HepG2 (cell line): ENCODE results near the gene ARHGAP12. TPM values are rescaled to one million over a fixed set of nuclear protein-coding genes. Genes with fewer than 3 reads are reported as not detected.

Experiments used
- ATAD3A ChIP-seq: sonication (generic); formaldehyde crosslinking; IDR thresholded peaks from 2 replicates; pipeline ENCODE4 v1.4.0; 2020; ENCODE audit warnings: missing genetic modification reagents
- ATF5 ChIP-seq: sonication (generic); formaldehyde crosslinking; IDR thresholded peaks from 2 replicates; pipeline ENCODE4 v1.4.0; 2020; ENCODE audit warnings: mild to moderate bottlenecking, low read depth, missing genetic modification reagents
- FOXA3 ChIP-seq: IDR thresholded peaks from 2 replicates; pipeline ENCODE4 v1.6.1; 2016; ENCODE audit warnings: missing genetic modification reagents, missing compliant biosample characterization
- FOXK1 ChIP-seq: sonication (generic); formaldehyde crosslinking; IDR thresholded peaks from 2 replicates; pipeline ENCODE4 v1.4.0; 2020; ENCODE audit warnings: low read depth, missing genetic modification reagents, borderline replicate concordance
- HNRNPK ChIP-seq: fragments of 200-400 bp; formaldehyde crosslinking; IDR thresholded peaks from 2 replicates; pipeline ENCODE4 v1.6.1; 2018; ENCODE audit warnings: low read length, low read depth, moderate library complexity, mild to moderate bottlenecking; ENCODE audit not compliant: poor library complexity, severe bottlenecking
- HNRNPLL ChIP-seq: fragments of 200-400 bp; formaldehyde crosslinking; IDR thresholded peaks from 2 replicates; pipeline ENCODE4 v1.6.1; 2017; ENCODE audit warnings: mild to moderate bottlenecking, low read depth, low read length; ENCODE audit not compliant: poor library complexity, severe bottlenecking
- MIER2 ChIP-seq: IDR thresholded peaks from 2 replicates; pipeline ENCODE4 v1.6.1; 2016; ENCODE audit warnings: missing biosample characterization, missing genetic modification reagents
- MIER3 ChIP-seq: IDR thresholded peaks from 2 replicates; pipeline ENCODE4 v1.6.1; 2016; ENCODE audit warnings: missing compliant biosample characterization, borderline replicate concordance
- MTF2 ChIP-seq: sonication (generic); formaldehyde crosslinking; IDR thresholded peaks from 2 replicates; pipeline ENCODE4 v1.5.0; 2020; ENCODE audit warnings: missing genetic modification reagents, borderline replicate concordance
- POGZ ChIP-seq: sonication (generic); formaldehyde crosslinking; IDR thresholded peaks from 2 replicates; pipeline ENCODE4 v1.4.0; 2020; ENCODE audit warnings: mild to moderate bottlenecking, missing genetic modification reagents
- REPIN1 ChIP-seq: sonication (generic); formaldehyde crosslinking; IDR thresholded peaks from 2 replicates; pipeline ENCODE4 v1.8.0; 2022; ENCODE audit warnings: missing genetic modification reagents, low read depth, mild to moderate bottlenecking, borderline replicate concordance
- RNF2 ChIP-seq: fragments of 450-650 bp; conservative IDR thresholded peaks from 2 replicates; pipeline ENCODE4 v1.6.1; 2016; ENCODE audit warnings: low read depth
- RNF219 ChIP-seq: sonication (generic); formaldehyde crosslinking; IDR thresholded peaks from 2 replicates; pipeline ENCODE4 v1.5.0; 2020; ENCODE audit warnings: mild to moderate bottlenecking, missing genetic modification reagents
- RXRB ChIP-seq: IDR thresholded peaks from 2 replicates; pipeline ENCODE4 v1.6.1; 2016; ENCODE audit warnings: borderline replicate concordance, missing genetic modification reagents, missing compliant biosample characterization
- SP5 ChIP-seq: IDR thresholded peaks from 2 replicates; pipeline ENCODE4 v1.6.1; 2016; ENCODE audit warnings: low read depth, borderline replicate concordance
- TOPORS ChIP-seq: sonication (generic); formaldehyde crosslinking; IDR thresholded peaks from 2 replicates; pipeline ENCODE4 v1.8.0; 2023; ENCODE audit warnings: mild to moderate bottlenecking, missing genetic modification reagents
- ZBTB2 ChIP-seq: sonication (generic); formaldehyde crosslinking; IDR thresholded peaks from 2 replicates; pipeline ENCODE4 v1.8.0; 2022; ENCODE audit warnings: low read depth, missing genetic modification reagents
- ZMAT3 ChIP-seq: sonication (generic); formaldehyde crosslinking; conservative IDR thresholded peaks from 2 replicates; pipeline ENCODE4 v1.7.0; 2021; ENCODE audit warnings: missing genetic modification reagents
- ZNF138 ChIP-seq: sonication (generic); formaldehyde crosslinking; IDR thresholded peaks from 2 replicates; pipeline ENCODE4 v1.5.0; 2020; ENCODE audit warnings: mild to moderate bottlenecking, low read depth, missing genetic modification reagents
- ZNF3 ChIP-seq: IDR thresholded peaks from 2 replicates; pipeline ENCODE4 v1.7.0; 2017; ENCODE audit warnings: inconsistent platforms
- ZNF367 ChIP-seq: sonication (generic); formaldehyde crosslinking; IDR thresholded peaks from 2 replicates; pipeline ENCODE4 v1.4.0; 2020; ENCODE audit warnings: missing genetic modification reagents, borderline replicate concordance
- ZNF639 ChIP-seq: conservative IDR thresholded peaks from 2 replicates; pipeline ENCODE4 v1.6.1; 2018; ENCODE audit warnings: missing genetic modification reagents
- ZNF709 ChIP-seq: sonication (generic); formaldehyde crosslinking; IDR thresholded peaks from 2 replicates; pipeline ENCODE4 v1.5.0; 2020; ENCODE audit warnings: mild to moderate bottlenecking, missing genetic modification reagents
- ZNF720 ChIP-seq: sonication (generic); formaldehyde crosslinking; IDR thresholded peaks from 2 replicates; pipeline ENCODE4 v1.4.0; 2020; ENCODE audit warnings: missing genetic modification reagents
- ZNF891 ChIP-seq: sonication (generic); formaldehyde crosslinking; IDR thresholded peaks from 2 replicates; pipeline ENCODE4 v1.5.0; 2020; ENCODE audit warnings: mild to moderate bottlenecking, missing genetic modification reagents
- polyA plus RNA-seq, 8 experiments: library from polyadenylated mRNA; depleted of rRNA in 3 of 8; stranded (reverse) in 7 of 8; unstranded in 1 of 8; fragments of >200 nt; fragmentation: Illumina TruSeq in 4 of 8; extraction: Trizol in 4 of 8; gene quantifications; 2 replicates each; pipeline versions ENCODE4 v1.2.1 to v1.2.3, GENCODE V29; 2011 to 2016; ENCODE audit warnings: low read depth in 4 of 8, missing spikeins in 1 of 8, mixed read lengths in 1 of 8; ENCODE audit not compliant: insufficient read depth in 1 of 8
- total RNA-seq, 5 experiments: library from RNA; depleted of rRNA; stranded (reverse); fragments of >200 nt; fragmentation: Illumina TruSeq; extraction: Trizol; gene quantifications; 2 replicates each; pipeline ENCODE4 v1.2.3, GENCODE V29; 2016; ENCODE audit warnings: low read depth in 1 of 5

Gene ARHGAP12
- total and polyA plus RNA-seq, 2 of the 13 experiments (the other 11 are each of a cell fraction or from before 2014, with no cell fraction given), result 25.0 to 54.6 TPM

- TF ChIP-seq MIER3 (CRISPR knock-in tag) (no peak), POGZ (CRISPR knock-in tag) (0 out of 2 replicates have a peak, but pooled peaks have one; percentile 26), ZNF3 (peak; percentile 74), ZNF891 (CRISPR knock-in tag) (no peak), SP5 (CRISPR knock-in tag) (no peak), ZMAT3 (CRISPR knock-in tag) (no peak), ZNF138 (CRISPR knock-in tag) (no peak), ZNF720 (CRISPR knock-in tag) (no peak), MIER2 (no peak), RXRB (CRISPR knock-in tag) (no peak), RNF219 (no peak), TOPORS (CRISPR knock-in tag) (no peak), MTF2 (no peak), FOXK1 (CRISPR knock-in tag) (peak; percentile 75; the same call in 1 of the 2 replicates), HNRNPLL (no peak), ZNF709 (CRISPR knock-in tag) (no peak), ATAD3A (CRISPR knock-in tag) (no peak), ATF5 (CRISPR knock-in tag) (no peak), HNRNPK (no peak), ZNF367 (CRISPR knock-in tag) (no peak), FOXA3 (CRISPR knock-in tag) (peak; percentile 76), REPIN1 (no peak), RNF2 (no peak), ZBTB2 (CRISPR knock-in tag) (no peak), ZNF639 (no peak)
These were observed 18.7 kb upstream of the ARHGAP12 start (continued) for GRCh38 chr10:31947144-31947926.
